ENCODE measurements around the gene FMN2.

FMN2 gene

GRCh38 chr1:240199758-240200645 lies 108.3 kb downstream of the FMN2 start:
- ATAC-seq = no peak

- no peak for ATAC-seq
Observed at GRCh38 chr1:240201931-240202330, 110.2 kb downstream of the FMN2 start.

GRCh38 chr1:240207073-240207709 lies 115.5 kb downstream of the FMN2 start:
- no peak for ATAC-seq

- ATAC-seq = no peak
Observed at GRCh38 chr1:240210026-240210425, 118.3 kb downstream of the FMN2 start.

GRCh38 chr1:240212556-240212955 lies 120.9 kb downstream of the FMN2 start:
- ATAC-seq = no peak

DNA sequence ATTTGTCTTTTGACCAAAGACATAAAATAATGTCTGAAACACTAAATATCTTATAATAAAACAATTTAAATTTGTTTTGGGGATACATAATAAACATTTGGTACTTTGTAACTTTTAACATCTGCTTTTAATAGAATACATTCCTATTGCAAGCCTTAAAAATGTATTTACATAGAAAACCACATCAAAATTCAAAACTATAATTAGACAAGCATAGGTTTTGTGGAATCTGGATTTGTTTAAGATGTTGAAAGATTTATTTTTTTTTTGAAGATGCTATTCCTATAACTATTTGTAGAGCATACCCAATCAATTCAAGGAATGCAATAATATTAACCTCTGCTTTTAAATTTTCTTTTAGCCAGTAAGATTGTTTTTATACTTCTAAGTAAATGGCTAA lies 125.7 kb downstream of the FMN2 start:
- no peak for ATAC-seq

DNA sequence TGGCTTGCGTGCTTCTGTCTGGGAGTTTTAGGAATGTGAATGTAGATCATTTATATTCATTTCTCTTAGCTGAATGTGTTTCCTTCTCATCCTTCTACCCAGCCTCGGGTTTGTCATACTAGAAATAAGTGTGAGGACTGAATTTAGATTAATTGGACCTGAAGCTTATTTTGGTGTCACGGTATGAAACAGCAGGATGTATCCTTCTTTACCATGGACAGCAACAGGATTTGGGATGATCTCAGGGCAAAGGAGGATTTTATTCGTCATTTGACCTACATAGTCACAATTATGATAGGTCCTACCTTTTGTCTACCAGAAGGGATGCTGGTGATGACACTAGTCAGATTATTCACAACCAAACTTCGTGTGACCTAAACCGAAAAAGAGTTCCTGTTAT lies 127.4 kb downstream of the FMN2 start:
- ATAC-seq = no peak

GRCh38 chr1:240226102-240226501 lies 134.4 kb downstream of the FMN2 start:
- ATAC-seq = no peak

GRCh38 chr1:240230816-240231215 lies 139.1 kb downstream of the FMN2 start:
- ATAC-seq = no peak

DNA sequence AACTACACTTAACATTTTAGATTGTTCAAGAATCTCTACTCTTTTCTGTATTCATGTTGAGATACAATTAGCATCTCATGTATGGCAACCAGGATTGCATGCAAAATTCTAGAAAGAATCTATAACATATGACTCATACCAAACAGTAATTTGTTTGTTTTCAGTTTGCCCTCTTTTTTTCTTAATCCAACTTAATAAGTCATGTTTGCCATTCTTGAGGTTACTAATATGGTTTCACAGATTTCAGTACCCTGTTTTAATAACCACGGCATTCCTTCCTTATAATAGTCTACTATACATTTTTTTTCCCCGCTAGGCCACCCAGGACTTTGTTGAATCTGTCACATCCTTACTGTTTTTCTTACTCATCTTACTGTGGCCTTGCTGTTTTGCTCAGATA lies 140.8 kb downstream of the FMN2 start:
- no peak for ATAC-seq

- no peak for ATAC-seq
Observed at GRCh38 chr1:240234485-240235210, 143.0 kb downstream of the FMN2 start.

DNA sequence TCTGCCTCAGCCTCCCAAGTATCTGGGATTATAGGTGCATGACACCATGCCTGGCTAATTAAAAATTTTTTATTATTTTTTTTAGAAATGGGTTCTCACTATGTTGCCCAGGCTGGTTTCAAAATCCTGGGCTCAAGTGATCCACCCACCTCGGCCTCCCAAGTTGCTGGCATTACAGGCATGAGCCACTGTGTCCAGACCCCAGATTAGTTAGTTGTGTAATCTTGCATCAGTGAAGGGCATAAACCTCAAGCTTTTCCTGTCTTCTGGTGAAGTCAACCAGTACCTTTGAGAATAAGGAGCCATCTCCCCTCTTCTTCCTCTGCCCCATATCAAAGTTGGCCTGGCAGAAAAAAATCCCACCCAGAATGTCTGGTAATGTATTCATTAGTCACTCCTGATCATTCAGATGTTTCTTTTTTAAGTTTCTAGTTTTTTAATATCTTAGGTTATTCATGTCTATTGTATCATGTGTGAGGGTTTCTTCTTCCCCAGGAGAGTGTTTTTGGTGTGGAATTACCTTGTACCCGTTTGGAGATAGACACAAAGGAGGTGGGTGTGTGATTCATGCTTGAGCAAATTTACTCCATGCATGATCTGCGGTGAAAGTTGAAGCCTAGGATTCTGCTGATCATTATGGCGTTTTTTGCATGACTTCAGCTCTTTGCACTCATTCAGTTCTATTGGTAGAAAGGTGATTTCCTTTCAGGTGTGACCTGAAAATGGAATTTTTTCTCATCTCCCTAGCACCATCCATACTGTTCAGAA lies 144.0 kb downstream of the FMN2 start:
- no peak for ATAC-seq

GRCh38 chr1:240237305-240237721 lies 145.6 kb downstream of the FMN2 start:
- no peak for ATAC-seq

DNA sequence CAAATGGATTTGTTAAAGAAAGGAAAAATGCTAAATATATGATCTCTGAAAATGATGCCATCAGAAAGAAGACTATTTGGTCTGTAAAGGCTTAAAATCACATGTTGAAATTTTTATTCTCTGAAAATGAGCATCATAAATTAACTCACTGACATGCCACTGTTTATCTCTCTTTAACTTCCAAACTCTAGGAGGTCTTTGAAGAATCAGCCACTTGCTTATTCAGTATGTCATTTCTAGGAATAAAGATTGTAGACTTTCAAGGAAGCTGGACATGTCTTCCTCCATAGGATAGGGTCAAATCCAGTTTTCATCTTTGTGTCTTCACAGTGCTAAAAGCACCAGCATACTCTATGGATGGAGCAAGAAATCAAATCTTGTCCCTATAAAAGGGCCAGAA lies 147.6 kb downstream of the FMN2 start:
- no peak for ATAC-seq

GRCh38 chr1:240241278-240241677 lies 149.6 kb downstream of the FMN2 start:
- ATAC-seq = no peak

DNA sequence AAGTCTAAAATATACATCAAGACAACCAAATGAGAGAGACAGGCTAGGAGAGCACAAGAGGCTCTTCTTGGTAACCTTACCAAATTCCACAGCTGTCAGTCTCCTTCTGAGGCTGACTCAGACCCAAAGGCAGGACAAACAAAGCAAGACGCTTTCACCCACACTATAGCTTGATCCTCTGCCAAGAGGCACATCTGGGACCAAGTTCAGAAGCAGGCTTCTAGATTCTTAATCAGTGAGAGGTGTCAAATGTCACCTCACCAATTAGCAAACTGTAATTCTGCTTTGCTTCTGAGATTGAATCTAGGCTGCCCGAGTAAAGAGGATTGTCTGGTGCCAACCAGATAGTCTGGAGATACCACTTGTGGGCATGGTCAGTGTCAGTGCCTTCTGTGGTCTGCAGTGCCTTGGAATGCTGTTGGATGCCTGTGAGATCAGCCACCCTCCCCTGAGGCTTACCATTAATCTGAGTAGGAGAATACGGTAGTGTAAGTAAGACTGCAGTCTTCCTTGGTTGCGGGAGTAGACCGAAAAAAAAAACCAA lies 151.0 kb downstream of the FMN2 start:
- no peak for ATAC-seq

DNA sequence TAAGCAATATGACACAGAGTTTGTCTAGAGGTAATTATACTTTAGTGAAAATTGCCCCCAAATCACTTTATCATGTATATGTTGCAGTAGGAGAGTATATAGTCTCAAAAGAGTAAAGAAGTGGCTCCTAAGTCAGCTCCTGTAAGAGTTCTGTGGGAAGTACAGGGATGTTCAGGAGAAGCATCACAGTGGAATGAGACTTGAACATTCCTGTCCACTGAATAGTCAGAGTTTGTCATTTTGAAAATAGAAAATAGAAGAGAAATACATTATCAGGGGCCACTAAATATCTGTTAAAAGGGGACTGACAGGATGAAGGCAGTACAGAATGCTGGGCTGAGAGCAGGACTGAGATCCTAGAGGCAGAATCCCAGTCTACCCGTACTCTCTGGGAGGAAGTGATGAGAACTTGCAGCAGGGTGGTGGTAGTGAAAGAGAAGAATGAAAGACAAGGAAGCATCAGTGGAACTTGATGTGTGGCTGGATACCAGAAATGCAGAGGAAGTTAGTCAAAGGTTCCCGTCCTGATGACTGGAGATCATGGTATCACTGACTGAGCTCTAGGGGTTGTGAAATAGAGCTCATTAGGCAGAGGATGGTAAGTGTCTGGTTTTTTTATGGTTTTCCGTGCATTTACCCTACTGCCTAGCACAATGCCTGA lies 153.4 kb downstream of the FMN2 start:
- ATAC-seq = no peak

- ATAC-seq = no peak
Observed at GRCh38 chr1:240245629-240246020, 153.9 kb downstream of the FMN2 start.

DNA sequence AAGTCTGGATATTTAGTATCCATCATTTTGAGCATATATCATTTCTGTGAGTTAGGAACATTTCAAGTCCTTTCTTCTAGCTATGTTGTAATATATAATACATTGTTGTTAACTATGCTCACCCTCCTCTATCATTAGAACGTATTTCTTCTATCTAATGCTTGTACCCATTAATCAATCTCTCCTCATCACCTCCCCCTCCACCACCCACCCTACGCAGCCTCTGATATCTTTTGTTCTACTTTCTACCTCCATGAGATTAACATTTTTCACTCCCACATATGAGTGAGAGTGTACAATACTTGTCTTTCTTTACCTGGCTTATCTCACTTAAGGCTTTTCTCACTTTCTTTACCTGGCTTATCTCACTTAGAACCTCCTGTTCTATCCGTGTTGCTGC lies 156.2 kb downstream of the FMN2 start:
- no peak for ATAC-seq

DNA sequence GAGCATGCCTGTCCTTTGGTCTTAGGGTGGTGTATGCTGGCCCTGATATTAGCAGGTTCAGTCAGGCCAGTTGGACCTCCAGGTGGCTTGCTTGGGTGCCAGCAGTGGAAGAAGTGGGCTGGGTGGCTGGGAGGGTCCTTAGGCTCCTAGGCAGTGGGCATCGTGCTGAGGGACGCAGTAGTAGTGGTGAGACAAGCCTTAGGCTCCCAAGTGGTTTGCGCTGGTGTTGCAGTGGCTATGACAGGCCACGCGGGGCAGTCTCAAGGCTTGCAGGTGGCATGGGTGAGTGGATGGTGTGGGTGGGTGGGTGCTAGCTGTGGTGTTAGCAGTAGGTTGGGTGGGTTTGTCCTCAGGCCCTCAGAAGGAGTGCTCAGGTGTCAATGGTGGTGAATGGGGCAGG lies 162.3 kb downstream of the FMN2 start:
- no peak for ATAC-seq

- ATAC-seq = no peak
Observed at GRCh38 chr1:240254778-240255291, 163.2 kb downstream of the FMN2 start.

DNA sequence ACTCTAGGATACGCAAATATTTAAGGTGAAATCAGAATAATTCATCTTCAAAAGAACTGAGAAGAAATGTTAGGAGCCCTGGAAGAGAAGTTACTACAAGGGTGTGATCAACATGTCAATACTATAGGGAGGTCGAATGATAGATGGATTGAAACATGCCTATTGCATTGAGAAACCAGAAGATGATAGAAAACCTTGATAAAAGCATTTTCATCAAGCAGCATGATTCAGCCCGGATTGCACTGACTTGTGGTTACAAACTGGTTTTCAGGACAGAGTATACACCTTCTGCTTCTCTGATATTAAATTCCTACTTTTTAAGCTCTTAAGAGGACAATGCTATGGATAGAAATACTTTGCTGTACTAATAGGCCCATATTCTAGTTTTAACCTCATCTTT lies 164.2 kb downstream of the FMN2 start:
- ATAC-seq = no peak
